K562 (cell line): Measurements from ENCODE around the gene NEB.

Source experiments
- CBX3 ChIP-seq, 2 experiments: IDR thresholded peaks; 1 replicate in 1 of 2; 2 replicates in 1 of 2; pipeline ENCODE4 v1.6.1; 2012; ENCODE audit warnings: inconsistent platforms in 2 of 2, low read length in 2 of 2, borderline replicate concordance in 1 of 2, control low read depth in 1 of 2
- FOXO4 ChIP-seq: fragments of 450-650 bp; formaldehyde crosslinking; IDR thresholded peaks from 2 replicates; pipeline ENCODE4 v1.4.0; 2020; ENCODE audit warnings: mild to moderate bottlenecking, moderate library complexity
- GABPA ChIP-seq: fragments of 200-800 bp; sonication (Bioruptor generic); conservative IDR thresholded peaks from 2 replicates; pipeline ENCODE4 v1.6.1; 2016; ENCODE audit warnings: low read depth, missing genetic modification characterization, missing compliant biosample characterization
- PHTF2 ChIP-seq: fragments of 250-450 bp; sonication (Bioruptor Pico); IDR thresholded peaks from 2 replicates; pipeline ENCODE4 v1.5.0; 2021; ENCODE audit warnings: mild to moderate bottlenecking
- RNF2 ChIP-seq: sonication (generic); IDR thresholded peaks from 2 replicates; pipeline ENCODE4 v1.6.1; 2016
- SRSF3 ChIP-seq: fragments of 200-400 bp; formaldehyde crosslinking; IDR thresholded peaks from 2 replicates; pipeline ENCODE4 v1.6.1; 2016; ENCODE audit warnings: mild to moderate bottlenecking, low read length, moderate library complexity; ENCODE audit not compliant: insufficient read depth
- TFAM ChIP-seq: fragments of 250-450 bp; sonication (Bioruptor Pico); conservative IDR thresholded peaks from 2 replicates; pipeline ENCODE4 v1.5.0; 2021; ENCODE audit warnings: mild to moderate bottlenecking, moderate library complexity

- no peak for TF ChIP-seq CBX3 (IDR thresholded peaks at IDR 0.05; ENCODE audit: borderline replicate concordance in 1 of 2, low read length in 2 of 2)
- no peak for TF ChIP-seq TFAM (CRISPR knock-in tag)
- no peak for TF ChIP-seq RNF2
- TF ChIP-seq PHTF2 (CRISPR knock-in tag) = no peak
- TF ChIP-seq SRSF3 = no peak
- no peak for TF ChIP-seq GABPA
- TF ChIP-seq FOXO4 (CRISPR knock-in tag) = no peak
Observed at GRCh38 chr2:151491496-151491895, 242.8 kb downstream of the NEB start.
